ENCODE results near the gene TMEM248.
"Not testable (repeated sequence)": the region's sequence is repeated elsewhere in the genome, so short reads cannot be mapped to it uniquely, and the experiment has no call there.

DNA sequence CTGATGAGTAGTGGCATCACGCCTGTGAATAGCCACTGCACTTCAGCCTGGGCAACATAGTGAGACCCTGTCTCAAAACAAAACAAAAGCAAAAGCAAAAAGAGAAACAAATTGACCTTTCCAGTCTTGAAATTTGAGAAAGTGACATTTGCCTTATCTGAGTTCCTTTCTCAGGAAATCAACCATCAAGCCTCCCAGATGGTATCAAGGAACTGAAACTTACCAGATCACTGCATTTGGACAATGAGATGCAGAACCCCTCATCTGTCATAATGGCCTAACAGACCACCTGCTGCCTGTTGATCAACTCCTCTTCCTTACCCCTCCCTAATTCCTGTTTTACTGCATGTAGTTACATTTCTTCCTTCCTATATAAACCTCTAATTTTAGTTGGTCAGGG is 59.3 kb downstream of the TMEM248 start:
- TF ChIP-seq, protein P1, sequence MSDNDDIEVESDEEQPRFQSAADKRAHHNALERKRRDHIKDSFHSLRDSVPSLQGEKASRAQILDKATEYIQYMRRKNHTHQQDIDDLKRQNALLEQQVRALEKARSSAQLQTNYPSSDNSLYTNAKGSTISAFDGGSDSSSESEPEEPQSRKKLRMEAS (IDR thresholded peaks at IDR 0.05) = not testable (repeated sequence)
- not testable (repeated sequence) for TF ChIP-seq EZH2 (IDR thresholded peaks at IDR 0.05; ENCODE audit: low read depth, low read length, severe bottlenecking); SP1 (IDR thresholded peaks at IDR 0.05; ENCODE audit: low read depth, low read length); TEAD4 (IDR thresholded peaks at IDR 0.05; ENCODE audit: low read depth, low read length); POLR2A (IDR thresholded peaks at IDR 0.05; ENCODE audit: control extremely low read depth in 1 of 2, low read depth in 2 of 2, low read length in 2 of 2); TBP (IDR thresholded peaks at IDR 0.05; ENCODE audit: low read depth, low read length); CEBPB (IDR thresholded peaks at IDR 0.05; ENCODE audit: low read depth, low read length)
- TF ChIP-seq, protein P2, sequence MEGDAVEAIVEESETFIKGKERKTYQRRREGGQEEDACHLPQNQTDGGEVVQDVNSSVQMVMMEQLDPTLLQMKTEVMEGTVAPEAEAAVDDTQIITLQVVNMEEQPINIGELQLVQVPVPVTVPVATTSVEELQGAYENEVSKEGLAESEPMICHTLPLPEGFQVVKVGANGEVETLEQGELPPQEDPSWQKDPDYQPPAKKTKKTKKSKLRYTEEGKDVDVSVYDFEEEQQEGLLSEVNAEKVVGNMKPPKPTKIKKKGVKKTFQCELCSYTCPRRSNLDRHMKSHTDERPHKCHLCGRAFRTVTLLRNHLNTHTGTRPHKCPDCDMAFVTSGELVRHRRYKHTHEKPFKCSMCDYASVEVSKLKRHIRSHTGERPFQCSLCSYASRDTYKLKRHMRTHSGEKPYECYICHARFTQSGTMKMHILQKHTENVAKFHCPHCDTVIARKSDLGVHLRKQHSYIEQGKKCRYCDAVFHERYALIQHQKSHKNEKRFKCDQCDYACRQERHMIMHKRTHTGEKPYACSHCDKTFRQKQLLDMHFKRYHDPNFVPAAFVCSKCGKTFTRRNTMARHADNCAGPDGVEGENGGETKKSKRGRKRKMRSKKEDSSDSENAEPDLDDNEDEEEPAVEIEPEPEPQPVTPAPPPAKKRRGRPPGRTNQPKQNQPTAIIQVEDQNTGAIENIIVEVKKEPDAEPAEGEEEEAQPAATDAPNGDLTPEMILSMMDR (IDR thresholded peaks at IDR 0.05; ENCODE audit: control extremely low read depth in 1 of 3, insufficient read depth in 1 of 3, low read depth in 1 of 3, low read length in 3 of 3) = not testable (repeated sequence)

Data from H1 (cell line).